ENCODE data around the gene EQTN. TPM values are rescaled to one million over a fixed set of nuclear protein-coding genes. Genes with fewer than 3 reads are reported as not detected.
A peak's percentile ranks its signal among the peaks of the same experiment; 100 is the strongest.

EQTN gene
- total RNA-seq, 6 experiments from 2014 or later: not detected

DNA sequence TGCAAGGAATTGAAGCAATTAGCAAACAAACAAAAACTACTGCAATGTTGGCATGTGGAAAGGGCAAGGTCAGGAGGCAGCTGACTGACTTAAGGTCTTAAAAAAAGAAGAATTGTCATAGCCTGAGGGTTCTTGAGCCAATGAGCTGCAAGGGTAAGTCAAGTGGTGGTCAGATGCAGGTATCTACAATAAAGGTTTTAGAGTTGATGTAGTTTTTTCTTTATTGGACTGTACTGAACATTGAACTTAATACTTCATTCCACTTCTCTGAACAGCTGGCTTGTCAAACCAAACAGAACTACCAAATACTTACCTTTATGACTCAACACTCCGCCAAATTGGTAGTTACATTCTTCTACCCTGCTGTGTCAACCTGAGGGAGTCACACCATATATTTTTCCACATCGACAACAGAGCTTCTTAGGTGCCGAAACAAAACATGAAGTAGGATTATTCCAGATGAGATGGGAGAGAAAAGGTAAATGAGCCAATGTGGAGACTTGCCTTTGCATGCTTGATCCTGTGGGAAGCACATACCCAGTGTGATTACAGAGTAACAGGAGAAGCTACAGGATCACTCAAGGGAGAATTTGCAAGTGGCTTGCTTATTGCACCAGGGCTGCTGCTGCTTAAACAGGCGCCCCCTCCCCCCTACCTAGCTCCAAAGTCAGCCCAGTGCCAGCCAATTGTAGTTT lies 35.3 kb downstream of the EQTN start:
- H3K4me1 ChIP-seq: no peaks in the 10 kb centered on the region
- no peak overlapping the region for H3K4me3 ChIP-seq
- 59% methylated on average over 4 of the region's 4 CpGs for WGBS (ENCODE audit: insufficient coverage, low coverage, low lambda C conversion rate, missing lambda C conversion rate)
- TF ChIP-seq, protein P1, sequence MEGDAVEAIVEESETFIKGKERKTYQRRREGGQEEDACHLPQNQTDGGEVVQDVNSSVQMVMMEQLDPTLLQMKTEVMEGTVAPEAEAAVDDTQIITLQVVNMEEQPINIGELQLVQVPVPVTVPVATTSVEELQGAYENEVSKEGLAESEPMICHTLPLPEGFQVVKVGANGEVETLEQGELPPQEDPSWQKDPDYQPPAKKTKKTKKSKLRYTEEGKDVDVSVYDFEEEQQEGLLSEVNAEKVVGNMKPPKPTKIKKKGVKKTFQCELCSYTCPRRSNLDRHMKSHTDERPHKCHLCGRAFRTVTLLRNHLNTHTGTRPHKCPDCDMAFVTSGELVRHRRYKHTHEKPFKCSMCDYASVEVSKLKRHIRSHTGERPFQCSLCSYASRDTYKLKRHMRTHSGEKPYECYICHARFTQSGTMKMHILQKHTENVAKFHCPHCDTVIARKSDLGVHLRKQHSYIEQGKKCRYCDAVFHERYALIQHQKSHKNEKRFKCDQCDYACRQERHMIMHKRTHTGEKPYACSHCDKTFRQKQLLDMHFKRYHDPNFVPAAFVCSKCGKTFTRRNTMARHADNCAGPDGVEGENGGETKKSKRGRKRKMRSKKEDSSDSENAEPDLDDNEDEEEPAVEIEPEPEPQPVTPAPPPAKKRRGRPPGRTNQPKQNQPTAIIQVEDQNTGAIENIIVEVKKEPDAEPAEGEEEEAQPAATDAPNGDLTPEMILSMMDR (IDR thresholded peaks at IDR 0.05): no peak
- TF ChIP-seq POLR2A (IDR thresholded peaks at IDR 0.05): no peak
- DNase-seq (no peak), ATAC-seq (peak in 1 of 4 donors; percentile 47)
- no peaks in the 10 kb centered on the region for H3K9me3 ChIP-seq
- no peaks in the 10 kb centered on the region for H3K36me3 ChIP-seq
- H3K27me3 ChIP-seq: no peaks in the 10 kb centered on the region
- intact Hi-C loops (cut with DNase I): no loop called here
- H3K27ac ChIP-seq: no peak overlapping the region

DNA sequence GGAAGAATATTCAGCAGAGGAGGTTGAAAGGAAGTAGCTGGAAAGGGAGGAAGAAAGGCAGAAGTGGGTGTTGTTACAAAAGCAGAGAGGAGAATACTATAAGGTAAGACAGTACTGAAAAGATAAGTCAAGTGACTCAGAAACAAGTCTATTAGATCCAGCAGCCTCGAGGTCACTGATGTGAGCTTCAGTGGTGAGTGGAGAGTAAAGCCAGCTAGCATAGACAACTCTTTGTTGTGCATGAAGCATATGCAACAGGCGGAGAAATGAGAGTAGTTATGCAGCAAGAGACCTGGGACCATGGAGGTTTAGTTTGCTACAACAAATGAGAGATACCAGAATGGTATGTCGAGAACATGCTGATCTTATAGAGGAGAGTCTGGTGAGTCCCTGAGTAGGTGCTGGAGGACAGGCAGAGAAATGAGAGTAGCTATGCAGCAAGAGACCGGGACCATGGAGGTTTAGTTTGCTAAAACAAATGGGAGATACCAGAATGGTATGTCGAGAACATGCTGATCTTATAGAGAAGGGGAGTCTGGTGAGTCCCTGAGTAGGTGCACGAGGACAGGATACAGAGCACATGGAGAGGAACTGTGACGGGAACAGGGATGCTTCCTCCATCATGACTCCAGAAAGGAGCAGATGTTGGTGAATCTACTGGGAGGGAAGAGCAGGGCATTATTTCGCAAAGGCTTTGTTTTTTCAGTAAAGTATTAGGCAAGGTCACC lies 36.0 kb downstream of the EQTN start:
- H3K27ac ChIP-seq: no peak overlapping the region
- H3K4me1 ChIP-seq: no peaks in the 10 kb centered on the region
- DNase-seq (no peak), ATAC-seq (no peak)
- TF ChIP-seq POLR2A (IDR thresholded peaks at IDR 0.05): no peak
- TF ChIP-seq, protein P1 (IDR thresholded peaks at IDR 0.05): no peak
- intact Hi-C loops (cut with DNase I): no loop called here
- WGBS (ENCODE audit: insufficient coverage, low coverage, low lambda C conversion rate, missing lambda C conversion rate): 62% methylated on average over 8 of the region's 8 CpGs
- no peak overlapping the region for H3K4me3 ChIP-seq
- no peaks in the 10 kb centered on the region for H3K36me3 ChIP-seq
- H3K9me3 ChIP-seq: no peaks in the 10 kb centered on the region
- H3K27me3 ChIP-seq: no peaks in the 10 kb centered on the region

DNA sequence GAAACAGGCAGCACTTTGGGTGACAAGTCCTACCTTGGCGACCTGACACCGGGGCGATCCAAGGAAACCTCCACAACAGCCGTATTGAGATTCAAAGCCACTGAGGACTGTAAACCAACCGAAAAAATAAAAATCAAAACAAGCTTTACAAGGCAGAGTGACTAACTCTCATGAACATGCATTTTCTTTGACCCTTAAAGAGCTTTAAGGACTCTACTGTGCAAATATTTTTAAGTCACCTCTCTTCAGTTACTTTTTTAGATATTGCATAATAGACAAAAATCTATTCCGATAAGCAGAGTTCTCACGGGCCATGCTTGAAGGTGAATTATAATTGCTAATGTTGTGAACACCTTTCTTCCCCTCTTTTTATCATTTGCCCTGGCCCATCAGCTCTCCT lies 38.3 kb downstream of the EQTN start:
- DNase-seq: no peak
- intact Hi-C loops (cut with DNase I): no loop called here
- H3K4me3 ChIP-seq: no peak overlapping the region
- H3K36me3 ChIP-seq: no peaks in the 10 kb centered on the region
- no peak for ATAC-seq
- H3K27ac ChIP-seq: no peak overlapping the region
- 66% methylated on average over 7 of the region's 7 CpGs for WGBS (ENCODE audit: insufficient coverage, low coverage, low lambda C conversion rate, missing lambda C conversion rate)
- TF ChIP-seq POLR2A (IDR thresholded peaks at IDR 0.05): no peak
- TF ChIP-seq, protein P1 (IDR thresholded peaks at IDR 0.05): no peak
- no peaks in the 10 kb centered on the region for H3K9me3 ChIP-seq
- H3K4me1 ChIP-seq: no peaks in the 10 kb centered on the region
- H3K27me3 ChIP-seq: no peaks in the 10 kb centered on the region

DNA sequence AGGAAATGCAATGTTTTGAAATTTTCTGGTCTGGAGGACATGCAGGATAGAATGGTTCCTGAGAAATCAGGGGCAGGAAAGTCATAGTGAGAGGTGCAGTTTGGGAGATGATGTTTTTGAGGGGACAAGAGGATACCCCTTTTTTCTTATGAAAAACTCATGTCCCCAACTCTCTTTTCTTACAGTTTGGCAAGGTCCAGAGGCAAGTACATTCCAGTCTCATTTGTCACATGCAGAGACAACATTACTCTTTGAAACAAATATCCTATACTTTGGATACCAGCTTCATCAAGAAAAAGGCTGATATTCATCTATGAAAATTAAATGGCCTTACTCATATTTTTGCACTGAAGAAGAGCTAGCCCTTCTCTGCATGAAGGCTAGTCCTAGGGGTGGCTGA lies 48.2 kb downstream of the EQTN start:
- intact Hi-C loops (cut with DNase I): no loop called here
- no peak for DNase-seq
- no peak overlapping the region for H3K27ac ChIP-seq
- no peak overlapping the region for H3K4me3 ChIP-seq
- H3K9me3 ChIP-seq: no peaks in the 10 kb centered on the region
- no peaks in the 10 kb centered on the region for H3K4me1 ChIP-seq
- ATAC-seq: no peak
- TF ChIP-seq, protein P1 (IDR thresholded peaks at IDR 0.05): no peak
- no peak for TF ChIP-seq POLR2A (IDR thresholded peaks at IDR 0.05)
- no peaks in the 10 kb centered on the region for H3K27me3 ChIP-seq
- no peaks in the 10 kb centered on the region for H3K36me3 ChIP-seq

Data from right lobe of liver (tissue), 6 donors.